Measurements from ENCODE around the gene COPG1. TPM values are rescaled to one million over a fixed set of nuclear protein-coding genes. Genes with fewer than 3 reads are reported as not detected.

The COPG1 gene
- total and polyA plus RNA-seq, 2 donors from 2014 or later, result 107 to 173 TPM

- DNase-seq, result no peak
- intact Hi-C loops (cut with DNase I), result no loop called here
- H3K27ac ChIP-seq (ENCODE audit: low read depth in 2 of 2, low read length in 2 of 2), result no peak overlapping the region
Measured at GRCh38 chr3:129259612-129260477, 10.4 kb downstream of the COPG1 start.

GRCh38 chr3:129260606-129261005 lies 11.2 kb downstream of the COPG1 start:
- H3K27ac ChIP-seq (ENCODE audit: low read depth in 2 of 2, low read length in 2 of 2), result no peak overlapping the region
- no peak overlapping the region for H3K4me3 ChIP-seq (ENCODE audit: low read length in 3 of 3)
- intact Hi-C loops (cut with DNase I), result no loop called here
- FAIRE-seq (no peak), DNase-seq (no peak)
- H3K36me3 ChIP-seq (ENCODE audit: control insufficient read depth in 2 of 3, insufficient read depth in 3 of 3, low read length in 3 of 3), result peaks cover 14 to 79% (median 69%) of the 10 kb centered on the region in 3 donors
- no peaks in the 10 kb centered on the region for H3K9me3 ChIP-seq (ENCODE audit: control insufficient read depth in 2 of 3, insufficient read depth in 1 of 3, low read length in 3 of 3)
- H3K9ac ChIP-seq (ENCODE audit: low read length in 3 of 3), result no peak overlapping the region
- no peak for TF ChIP-seq CTCF (IDR thresholded peaks at IDR 0.05; ENCODE audit: borderline replicate concordance, extremely low read depth, insufficient read depth)
- no peaks in the 10 kb centered on the region for H3K4me1 ChIP-seq (ENCODE audit: control insufficient read depth in 2 of 3, insufficient read depth in 2 of 3, low read depth in 1 of 3, low read length in 3 of 3)
- H3K27me3 ChIP-seq (ENCODE audit: control insufficient read depth, insufficient read depth, low read length), result no peaks in the 10 kb centered on the region

More at GRCh38 chr3:129259612-129260477, 10.4 kb downstream of the COPG1 start:
- peaks cover 14 to 80% (median 68%) of the 10 kb centered on the region in 3 donors for H3K36me3 ChIP-seq (ENCODE audit: control insufficient read depth in 2 of 3, insufficient read depth in 3 of 3, low read length in 3 of 3)
- H3K9ac ChIP-seq (ENCODE audit: low read length in 3 of 3), result no peak overlapping the region
- H3K27me3 ChIP-seq (ENCODE audit: control insufficient read depth, insufficient read depth, low read length), result no peaks in the 10 kb centered on the region
- no peak for TF ChIP-seq CTCF (IDR thresholded peaks at IDR 0.05; ENCODE audit: borderline replicate concordance, extremely low read depth, insufficient read depth)
- no peak for FAIRE-seq
- H3K9me3 ChIP-seq (ENCODE audit: control insufficient read depth in 2 of 3, insufficient read depth in 1 of 3, low read length in 3 of 3), result no peaks in the 10 kb centered on the region
- H3K4me3 ChIP-seq (ENCODE audit: low read length in 3 of 3), result no peak overlapping the region
- H3K4me1 ChIP-seq (ENCODE audit: control insufficient read depth in 2 of 3, insufficient read depth in 2 of 3, low read depth in 1 of 3, low read length in 3 of 3), result no peaks in the 10 kb centered on the region

GRCh38 chr3:129261894-129262293 lies 12.5 kb downstream of the COPG1 start:
- no peaks in the 10 kb centered on the region for H3K4me1 ChIP-seq (ENCODE audit: control insufficient read depth in 2 of 3, insufficient read depth in 2 of 3, low read depth in 1 of 3, low read length in 3 of 3)
- FAIRE-seq (no peak), DNase-seq (no peak)
- H3K27ac ChIP-seq (ENCODE audit: low read depth in 2 of 2, low read length in 2 of 2), result no peak overlapping the region
- H3K27me3 ChIP-seq (ENCODE audit: control insufficient read depth, insufficient read depth, low read length), result no peaks in the 10 kb centered on the region
- no peaks in the 10 kb centered on the region for H3K9me3 ChIP-seq (ENCODE audit: control insufficient read depth in 2 of 3, insufficient read depth in 1 of 3, low read length in 3 of 3)
- H3K9ac ChIP-seq (ENCODE audit: low read length in 3 of 3), result no peak overlapping the region
- peaks cover 10 to 72% (median 63%) of the 10 kb centered on the region in 3 donors for H3K36me3 ChIP-seq (ENCODE audit: control insufficient read depth in 2 of 3, insufficient read depth in 3 of 3, low read length in 3 of 3)
- H3K4me3 ChIP-seq (ENCODE audit: low read length in 3 of 3), result no peak overlapping the region
- intact Hi-C loops (cut with DNase I), result no loop called here
- TF ChIP-seq CTCF (IDR thresholded peaks at IDR 0.05; ENCODE audit: borderline replicate concordance, extremely low read depth, insufficient read depth), result no peak
